Stimulated activated CD4-positive, alpha-beta T cell treated with anti-CD3 and anti-CD28 coated beads, Interleukin-2, amount 100 ng/mL, for 4 hours (primary cell): ENCODE results near the gene SLC2A2.

Experiments
- DNase-seq: peaks from one replicate; pipeline ENCODE4 v3.0.0-alpha.2; 2020; ENCODE audit warnings: low read depth

The SLC2A2 gene

DNA sequence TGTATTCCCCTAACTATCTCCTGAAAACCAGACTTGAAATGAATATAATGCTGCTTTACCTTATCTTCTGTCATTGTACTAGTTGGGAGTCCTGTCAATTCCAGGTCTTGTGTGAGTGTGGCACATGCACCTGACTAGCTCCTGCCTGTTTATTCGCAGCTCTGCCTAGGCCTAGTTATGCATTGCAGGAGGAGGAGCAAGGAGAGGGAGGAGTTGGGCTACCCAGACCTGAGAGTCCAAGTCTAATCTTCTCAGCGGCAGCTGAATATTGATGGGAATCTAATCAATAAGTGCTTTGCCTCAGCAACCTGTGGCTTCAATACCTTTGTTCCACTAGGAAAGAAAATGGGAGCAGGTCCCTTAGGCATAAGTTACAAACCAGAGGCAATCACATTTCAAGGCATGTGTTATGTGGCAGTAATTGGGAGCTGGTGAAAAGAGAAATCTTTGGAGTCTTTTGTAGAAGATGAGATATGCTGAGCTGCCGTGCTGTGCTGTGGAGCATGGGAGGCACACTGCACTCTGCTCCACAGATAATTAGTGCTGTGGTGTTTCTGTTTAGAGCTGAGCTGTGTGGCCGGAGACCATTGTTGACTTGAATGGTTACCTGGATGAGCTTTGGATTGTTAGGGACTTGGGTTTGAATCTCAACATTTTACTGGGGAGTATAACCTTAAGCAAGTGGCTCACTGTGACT lies at the start of gene SLC2A2:
Gene SLC2A2, minus strand, starts transcription at position 124 of the 697 bp plus-strand sequence. Its CDS starts 50 bp downstream, at position 74.
- DNase-seq, result no peak

DNA sequence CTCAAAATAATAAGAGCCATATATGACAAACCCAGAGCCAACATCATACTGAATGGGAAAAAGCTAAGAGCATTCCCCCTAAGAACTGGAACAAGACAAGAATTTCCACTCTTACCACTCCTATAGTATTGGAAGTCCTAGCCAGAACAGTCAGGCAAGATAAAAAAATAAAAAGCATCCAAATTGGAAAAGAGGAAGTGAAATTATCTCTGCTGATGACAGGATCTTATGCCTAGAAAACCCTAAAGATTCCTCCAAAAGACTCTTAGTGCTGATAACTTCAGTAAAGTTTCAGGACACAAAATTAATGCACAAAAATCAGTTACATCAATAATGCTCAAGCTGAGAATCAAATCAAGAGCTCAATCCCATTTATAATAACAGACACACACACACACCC lies 45.9 kb upstream of the SLC2A2 start:
- DNase-seq, result no peak

DNA sequence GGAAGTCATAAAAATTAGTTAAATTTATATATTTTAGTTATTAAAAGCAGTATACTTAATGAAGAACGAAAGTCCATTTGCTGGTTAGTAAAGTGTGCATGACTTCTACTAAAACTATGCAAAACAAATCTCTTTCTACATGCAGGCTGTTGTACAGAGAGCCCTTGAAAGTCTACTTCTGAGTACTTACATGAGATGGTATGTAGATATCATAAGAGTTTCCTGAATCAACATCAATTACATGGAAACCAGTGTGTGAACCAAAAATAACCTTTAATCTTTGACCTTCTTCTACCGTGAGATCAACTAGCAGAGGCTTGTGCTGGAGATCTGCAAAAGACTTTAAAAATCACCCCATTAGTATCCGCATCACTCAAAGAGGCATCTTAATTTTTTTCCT lies 42.1 kb upstream of the SLC2A2 start:
- DNase-seq, result no peak

DNA sequence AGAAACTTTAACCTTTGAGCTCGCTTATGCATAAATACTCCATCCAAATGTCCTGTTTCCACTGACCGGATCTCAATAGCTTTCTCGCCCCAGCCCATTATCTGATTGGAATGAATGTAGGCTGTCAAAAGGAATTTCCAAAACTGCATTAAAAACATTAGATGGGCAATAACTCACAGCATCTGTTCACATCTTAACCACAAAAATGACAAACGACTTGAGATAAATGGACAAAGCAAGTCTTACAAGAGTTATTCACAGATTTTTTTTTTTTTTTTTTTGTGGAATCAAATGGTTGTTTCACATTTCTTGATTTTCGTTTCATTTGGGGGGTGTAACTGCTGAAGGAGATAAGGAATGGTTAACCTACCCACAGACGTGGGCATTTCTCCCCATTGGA lies 39.7 kb upstream of the SLC2A2 start:
- DNase-seq, result no peak

DNA sequence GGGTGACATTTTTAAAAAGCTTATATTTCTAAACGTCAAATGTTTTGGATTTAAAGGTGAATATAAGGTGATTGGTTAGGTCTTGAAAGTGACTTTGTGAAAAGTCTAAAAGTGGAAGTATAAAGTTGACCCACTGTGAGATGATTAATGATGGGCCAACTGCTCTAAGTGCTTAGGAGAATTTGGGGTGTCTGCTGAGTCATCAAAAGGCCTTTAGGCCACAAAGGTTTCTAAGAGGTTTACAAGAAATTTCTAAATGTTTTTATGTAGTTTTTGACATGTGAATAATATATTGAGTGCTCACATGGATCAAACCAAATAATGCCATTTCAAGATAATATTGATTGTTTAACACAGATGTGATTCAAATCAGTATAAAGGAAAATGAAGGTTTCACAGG lies 39.2 kb upstream of the SLC2A2 start:
- DNase-seq, result no peak

DNA sequence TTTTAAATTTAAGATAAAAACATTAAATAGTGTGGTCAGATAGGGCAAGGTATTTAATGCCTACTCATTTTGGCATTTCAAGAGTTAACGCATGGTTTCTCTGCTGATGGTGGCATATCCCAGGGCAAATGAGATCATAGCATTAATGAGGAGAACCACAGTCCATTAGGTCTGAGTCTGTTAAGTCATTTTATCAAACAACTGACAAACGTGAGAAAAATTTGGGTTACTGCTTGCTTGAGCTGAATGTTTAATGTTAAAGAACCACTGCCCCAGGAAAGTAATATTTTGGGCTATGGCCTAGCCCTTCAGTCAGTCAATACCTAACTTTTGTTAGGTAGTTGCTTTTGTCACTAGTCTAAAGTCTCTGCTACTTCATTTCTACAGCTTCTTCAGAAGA lies 37.9 kb upstream of the SLC2A2 start:
- no peak for DNase-seq

DNA sequence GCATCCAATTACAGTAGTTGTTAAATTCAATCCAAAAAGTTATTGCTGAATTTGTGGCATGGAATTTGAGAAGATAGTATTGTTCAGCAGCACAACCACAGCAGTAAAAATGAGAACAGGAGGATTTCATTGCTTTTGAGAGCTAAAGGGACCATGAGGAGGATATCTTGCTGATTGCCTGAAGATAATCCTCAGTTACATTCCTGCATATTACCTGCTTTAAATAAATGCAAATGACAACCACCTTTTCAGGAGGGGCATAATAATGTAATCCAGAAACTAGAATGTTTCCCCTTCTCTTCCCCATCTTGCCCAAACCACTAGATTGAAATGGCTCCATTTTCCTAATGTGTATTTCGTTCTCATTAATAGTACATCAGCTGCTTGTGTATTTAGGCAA lies 35.2 kb upstream of the SLC2A2 start:
- no peak for DNase-seq

DNA sequence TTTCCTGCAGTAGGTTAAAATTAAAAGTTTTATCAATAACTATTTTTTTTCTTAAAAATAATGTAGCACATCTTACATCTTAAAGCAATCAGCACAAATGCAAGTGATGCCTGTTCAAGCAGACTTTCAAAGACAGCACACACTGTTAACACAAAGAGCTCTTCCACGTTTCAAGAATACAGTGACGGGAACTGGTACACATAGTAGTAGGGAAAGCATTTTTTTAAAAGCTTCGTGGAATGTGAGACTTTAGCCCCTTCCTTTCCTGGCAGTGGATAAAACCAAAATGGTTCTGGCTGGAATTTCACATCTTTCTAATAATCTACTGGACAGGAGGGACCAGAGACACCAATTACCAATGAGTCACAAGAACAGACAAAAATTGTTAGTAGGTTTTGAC lies 33.5 kb upstream of the SLC2A2 start:
- no peak for DNase-seq

DNA sequence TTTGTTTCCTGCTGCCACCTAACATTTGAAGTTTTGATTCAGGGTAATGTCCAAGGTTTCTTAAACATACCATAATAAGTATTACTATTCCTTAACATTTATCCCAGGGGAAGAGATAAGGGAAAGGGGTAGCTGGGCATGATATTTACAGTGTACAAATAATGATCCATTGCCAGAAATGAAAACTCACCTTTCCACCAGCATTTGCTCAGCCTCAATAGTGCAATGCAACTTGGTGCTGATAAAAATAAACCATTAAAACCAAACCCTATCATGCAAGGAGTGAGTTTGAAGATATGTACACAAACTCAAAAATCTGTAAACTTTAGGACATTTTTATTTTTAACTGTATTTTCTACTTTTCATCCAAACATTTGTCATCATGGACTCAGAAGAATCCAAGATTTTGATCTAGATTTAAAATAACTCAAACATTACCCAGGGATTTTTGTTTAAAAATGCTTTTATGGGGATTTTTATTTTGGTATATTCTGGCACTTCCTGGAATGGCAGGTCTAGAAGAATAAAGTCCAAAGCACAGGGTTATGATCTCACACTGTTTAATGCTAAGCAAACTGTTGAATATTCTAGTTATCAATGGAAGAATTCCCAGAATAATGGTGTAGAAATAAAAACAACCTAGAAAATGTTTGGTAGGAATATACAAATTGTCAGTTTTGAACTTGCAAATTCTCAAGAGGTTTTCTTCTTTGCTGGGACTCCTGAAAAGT lies 32.5 kb upstream of the SLC2A2 start:
- DNase-seq, result no peak

DNA sequence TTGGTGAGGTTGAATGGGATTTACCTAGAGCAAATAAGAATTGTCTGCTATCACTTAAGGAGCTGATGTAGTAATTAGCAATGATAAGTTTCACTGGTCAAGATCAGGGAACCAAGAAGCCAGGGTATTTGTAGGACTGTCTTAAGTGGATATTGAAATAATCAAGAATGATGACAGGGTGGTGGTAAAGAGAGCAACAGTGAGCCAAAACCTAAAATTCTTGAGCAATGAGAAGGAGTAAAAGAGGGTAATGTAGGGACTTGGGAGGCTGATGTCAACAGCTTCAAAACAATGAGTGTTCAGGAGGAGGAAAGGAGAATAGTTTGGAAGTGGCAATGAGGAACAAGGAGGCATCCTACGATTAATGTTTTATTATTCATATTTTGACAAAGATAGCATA lies 31.5 kb upstream of the SLC2A2 start:
- DNase-seq, result no peak

DNA sequence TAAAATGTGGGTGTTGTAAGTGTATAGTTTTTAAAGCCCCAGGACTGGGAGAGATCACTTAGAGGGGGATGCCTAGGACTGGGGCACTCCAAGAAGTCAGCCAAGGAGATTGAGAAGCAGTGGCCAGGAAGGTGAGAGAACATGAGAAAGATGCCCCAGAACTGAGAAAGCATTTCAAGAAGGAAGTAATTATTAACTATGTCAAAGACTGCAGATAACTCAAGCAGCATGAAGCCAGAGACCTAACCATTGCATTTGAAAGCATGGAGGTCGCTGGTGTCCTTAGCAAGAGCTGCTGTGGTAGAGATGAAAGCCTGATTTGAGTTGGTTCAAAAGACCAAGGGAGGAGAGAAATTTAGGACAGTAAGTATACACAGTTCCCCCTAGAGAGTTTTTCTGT lies 30.6 kb upstream of the SLC2A2 start:
- DNase-seq, result no peak

DNA sequence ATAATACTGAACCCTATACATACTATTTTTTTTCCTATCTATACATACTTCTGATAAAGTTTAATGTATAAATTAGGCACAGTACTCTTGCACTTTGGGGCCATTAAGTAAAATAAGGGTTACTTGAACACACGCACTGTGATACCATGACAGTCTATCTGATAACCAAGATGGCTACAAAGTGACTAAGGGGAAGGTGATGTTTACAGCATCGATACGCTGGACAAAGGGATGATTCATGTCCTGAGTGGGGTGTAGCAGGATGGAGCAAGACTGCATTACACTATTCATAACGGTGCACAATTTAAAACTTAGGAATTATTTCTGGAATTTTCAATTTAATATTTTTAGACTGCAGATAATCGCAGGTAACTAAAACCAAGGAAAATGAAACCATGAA lies 30.0 kb upstream of the SLC2A2 start:
- no peak for DNase-seq

DNA sequence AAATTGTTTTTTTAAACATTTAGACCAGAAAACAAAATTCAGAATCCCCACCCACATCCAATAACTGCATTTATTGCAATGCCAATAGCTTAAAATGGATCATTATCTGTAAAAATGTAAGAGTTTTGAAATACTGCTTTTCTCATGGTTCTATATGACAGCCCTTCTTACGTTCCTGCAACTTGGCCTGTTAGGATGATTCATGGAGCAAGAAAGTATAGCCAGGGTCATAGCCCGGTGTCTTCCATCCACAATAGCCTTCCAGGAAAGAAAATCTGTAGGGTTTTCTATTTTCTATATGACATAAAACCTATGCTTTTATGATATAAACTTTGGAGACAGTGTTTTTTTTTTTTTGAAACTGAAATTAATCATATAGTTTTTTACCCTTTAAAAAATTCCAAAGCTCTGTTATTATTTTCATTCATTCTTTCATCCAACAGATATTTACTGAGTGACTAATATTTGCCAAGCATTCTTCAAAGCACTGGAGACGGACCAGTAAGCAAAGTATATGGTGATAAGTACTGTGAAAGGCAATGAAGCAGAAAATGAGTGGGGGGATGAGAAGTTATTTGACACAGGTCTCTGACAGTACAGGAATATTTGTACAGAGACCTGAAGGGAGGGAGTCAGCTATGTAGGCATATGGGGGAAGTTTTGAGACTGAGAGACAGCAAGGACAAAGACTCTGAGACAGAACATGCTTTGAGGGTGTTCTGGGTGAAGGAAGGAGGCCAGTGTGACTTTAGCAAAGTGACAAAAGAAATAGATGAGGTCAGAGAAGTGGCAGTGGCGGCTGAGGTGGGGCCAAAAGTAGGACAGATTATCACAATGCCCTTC lies 29.0 kb upstream of the SLC2A2 start:
- no peak for DNase-seq

DNA sequence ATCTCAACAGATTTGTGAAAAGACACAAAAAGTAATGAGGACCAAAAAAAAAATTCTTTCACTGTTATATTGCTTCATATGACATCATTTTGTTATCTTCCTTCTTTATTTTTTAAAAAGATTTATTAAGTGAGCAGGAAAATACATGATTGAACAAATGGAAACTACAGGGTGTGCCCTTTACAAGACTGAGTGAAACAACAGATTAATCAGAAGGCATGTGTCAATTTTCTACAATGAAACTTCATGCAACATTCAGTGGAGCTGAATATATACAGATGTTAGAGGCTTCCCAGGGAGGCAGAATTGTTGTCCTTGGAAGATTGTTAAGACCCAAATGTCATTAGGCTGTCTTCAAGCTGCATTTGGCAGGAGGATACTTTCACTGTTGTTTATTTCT lies 28.4 kb upstream of the SLC2A2 start:
- no peak for DNase-seq

DNA sequence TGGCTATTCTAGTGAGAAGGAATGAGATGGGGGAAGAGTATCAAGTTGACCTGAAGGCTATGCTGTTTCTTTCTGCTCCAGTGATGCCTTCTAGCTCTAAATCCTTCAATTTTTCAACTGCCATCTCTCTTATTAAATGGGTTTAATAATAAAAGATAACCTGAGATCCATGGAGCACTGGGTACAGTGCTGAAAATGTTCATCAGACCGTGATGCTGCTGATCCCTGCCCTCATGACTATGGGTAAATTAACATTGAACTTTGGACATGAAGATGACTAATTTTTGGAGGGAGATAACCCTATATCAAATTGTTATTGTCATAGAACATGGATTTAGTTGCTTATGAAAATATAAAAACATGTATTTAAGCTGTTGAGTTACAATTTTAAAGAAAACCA lies 27.7 kb upstream of the SLC2A2 start:
- no peak for DNase-seq

DNA sequence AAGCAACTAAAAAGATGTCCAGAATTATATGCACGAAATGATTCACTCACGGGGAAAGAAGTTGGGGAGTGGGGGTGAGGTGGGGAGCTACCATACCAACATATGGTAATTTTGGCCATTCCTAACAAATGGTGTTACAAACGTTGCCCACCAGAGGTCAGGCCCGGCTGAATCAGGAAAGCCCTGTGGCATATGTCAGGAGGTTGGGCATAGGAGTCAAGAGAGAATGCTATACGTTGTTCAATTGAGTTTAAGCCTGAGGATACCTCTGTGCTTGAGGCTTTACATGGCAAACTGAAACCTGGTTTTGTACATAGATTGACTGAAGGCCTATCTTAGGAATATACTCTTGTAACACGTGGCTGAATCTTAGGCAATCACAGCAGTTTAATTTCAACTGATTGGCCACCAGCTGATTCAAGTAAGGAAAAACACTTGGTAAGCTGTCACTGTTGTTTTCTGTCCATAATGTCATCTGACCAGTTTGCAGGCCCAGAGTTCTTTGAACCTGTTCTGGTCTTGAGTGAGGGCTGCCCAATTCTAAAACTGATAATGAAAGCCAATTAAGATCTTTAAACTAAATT lies 23.4 kb upstream of the SLC2A2 start:
- DNase-seq, result peak; percentile 10

DNA sequence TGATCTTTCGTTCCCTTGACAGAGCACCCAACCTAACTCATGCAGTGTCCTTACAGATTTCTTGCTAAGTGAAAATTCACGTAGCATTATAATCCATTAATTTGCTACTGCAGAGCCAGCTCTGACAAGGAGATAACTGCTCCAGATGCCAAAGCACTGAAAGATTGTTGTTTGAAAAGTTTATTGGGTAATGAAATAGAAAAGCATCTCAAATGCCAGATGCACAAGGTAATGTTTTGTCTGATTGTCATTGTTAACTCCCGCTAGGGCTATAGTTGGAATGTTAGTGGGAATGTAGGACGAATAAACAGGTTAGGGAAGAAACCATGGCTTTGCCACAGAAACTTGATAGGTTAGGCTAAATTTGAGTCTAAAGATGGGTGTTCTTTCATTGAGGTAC lies 20.2 kb upstream of the SLC2A2 start:
- no peak for DNase-seq

DNA sequence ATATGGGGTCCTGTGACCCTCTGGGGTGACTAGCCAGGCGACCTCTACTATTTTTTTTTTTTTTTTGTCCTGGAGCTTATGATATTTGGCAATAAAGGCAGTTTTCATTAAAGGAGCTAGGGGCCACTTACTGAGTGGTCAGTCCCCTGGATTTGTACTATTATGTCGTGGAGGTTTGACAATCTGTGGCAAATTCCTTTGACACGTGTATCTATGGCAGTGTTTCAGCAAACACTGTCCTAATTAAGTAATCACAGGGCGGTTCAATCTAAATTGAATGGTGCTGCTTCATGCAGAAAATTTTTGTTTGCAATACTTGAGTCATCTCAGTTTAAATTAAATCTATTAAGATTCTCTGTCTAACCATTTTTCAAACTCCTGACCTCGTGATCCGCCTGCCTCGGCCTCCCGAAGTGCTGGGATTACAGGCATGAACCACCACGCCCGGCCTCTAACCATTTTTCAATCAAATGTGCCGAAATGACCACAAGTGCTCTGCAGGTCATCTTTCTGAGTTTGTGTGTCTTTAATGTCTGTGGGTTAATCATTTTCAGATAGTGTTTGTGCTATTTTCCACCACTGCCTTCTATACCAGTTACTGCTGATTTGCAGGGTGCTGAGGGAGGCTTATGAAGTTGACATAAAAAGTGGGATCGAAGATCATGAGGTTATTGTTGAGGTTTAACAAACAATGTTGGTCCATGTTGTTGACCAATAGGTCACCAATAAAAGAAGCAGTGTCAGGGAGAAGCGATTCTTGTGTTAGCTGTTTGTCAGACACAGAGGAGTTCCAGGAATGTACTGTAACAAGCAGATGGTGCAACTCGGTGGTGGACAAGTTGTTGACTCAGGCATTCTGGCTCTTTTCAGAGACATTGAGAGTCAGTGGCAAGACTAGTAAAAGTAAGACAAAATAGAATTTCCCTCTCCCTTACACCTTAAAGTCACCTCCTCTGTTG lies 18.6 kb upstream of the SLC2A2 start:
- no peak for DNase-seq

DNA sequence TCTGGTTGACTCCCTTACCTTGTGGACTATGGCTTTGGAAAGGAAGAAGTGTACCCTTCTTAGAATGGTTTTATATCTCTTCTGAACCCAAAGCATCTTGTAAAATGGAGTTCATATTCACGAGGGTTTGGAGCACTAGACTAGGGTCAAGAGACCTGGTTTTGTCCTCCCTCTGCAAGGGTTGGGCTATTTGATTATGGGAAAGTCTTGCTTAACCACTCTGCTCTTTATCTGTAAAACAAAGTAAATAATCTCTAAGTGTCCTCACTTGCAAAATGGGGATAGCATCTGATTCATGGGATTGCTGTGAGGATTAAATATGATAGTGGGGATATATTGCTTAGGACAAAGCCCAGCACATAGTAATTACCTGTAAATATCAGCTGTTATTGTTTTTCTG lies 17.9 kb upstream of the SLC2A2 start:
- DNase-seq, result no peak

DNA sequence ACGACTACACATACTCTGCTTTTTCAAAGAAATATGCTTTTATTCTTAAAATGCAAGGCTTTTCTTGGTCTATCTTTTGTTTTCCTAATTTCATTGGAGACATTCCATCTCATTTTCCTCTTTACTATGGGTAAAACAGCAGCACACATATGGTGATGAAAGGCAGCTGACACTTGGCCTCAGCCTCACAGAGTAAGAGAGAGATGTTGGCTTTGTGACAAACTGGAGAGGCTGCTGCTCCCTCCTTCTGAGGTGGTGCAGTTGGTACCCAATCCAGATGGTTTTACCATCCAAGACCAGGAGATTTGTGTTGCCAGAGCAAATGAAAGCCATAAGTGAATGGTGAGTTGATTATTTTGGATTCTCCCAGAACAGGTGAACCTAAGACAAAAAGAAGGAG lies 13.2 kb upstream of the SLC2A2 start:
- DNase-seq, result no peak

DNA sequence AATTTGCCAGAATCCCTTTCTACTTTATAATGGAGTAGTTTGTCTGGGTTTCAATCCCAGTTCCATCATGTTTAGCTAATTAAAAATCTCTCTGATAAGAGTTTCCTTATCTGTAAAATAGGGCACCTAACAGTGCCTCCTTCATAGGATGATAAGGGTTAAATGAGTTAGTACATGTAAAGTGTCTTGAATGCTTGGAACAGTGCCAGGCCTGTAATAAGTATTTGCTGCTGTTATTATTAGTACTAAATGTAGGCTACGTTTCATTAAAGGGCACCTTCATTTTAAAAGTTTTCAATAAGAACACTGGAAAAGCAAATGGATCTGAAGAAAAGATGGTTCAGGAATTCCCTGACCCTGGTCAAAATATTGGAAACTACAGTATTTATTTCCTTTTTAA lies 11.8 kb upstream of the SLC2A2 start:
- no peak for DNase-seq
